HG02885 (cell line): Measurements from ENCODE around the gene ITGA4.
"Not testable (repeated sequence)": the region's sequence is repeated elsewhere in the genome, so short reads cannot be mapped to it uniquely, and the experiment has no call there.

ENCODE experiments used
- ATAC-seq: cut with Tn5 transposase; IDR thresholded peaks from one replicate; pipeline ENCODE4 v1.9.1; 2021; ENCODE audit warnings: mild to moderate bottlenecking; ENCODE audit not compliant: unreplicated experiment, poor library complexity

Gene ITGA4

DNA sequence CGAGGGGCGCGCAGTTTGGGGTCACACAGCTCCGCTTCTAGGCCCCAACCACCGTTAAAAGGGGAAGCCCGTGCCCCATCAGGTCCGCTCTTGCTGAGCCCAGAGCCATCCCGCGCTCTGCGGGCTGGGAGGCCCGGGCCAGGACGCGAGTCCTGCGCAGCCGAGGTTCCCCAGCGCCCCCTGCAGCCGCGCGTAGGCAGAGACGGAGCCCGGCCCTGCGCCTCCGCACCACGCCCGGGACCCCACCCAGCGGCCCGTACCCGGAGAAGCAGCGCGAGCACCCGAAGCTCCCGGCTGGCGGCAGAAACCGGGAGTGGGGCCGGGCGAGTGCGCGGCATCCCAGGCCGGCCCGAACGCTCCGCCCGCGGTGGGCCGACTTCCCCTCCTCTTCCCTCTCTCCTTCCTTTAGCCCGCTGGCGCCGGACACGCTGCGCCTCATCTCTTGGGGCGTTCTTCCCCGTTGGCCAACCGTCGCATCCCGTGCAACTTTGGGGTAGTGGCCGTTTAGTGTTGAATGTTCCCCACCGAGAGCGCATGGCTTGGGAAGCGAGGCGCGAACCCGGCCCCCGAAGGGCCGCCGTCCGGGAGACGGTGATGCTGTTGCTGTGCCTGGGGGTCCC, at the start of gene ITGA4:
TSS of gene ITGA4 (plus strand) at position 266 of the 620 bp plus-strand sequence. CDS start at position 535, 269 bp downstream.
- ATAC-seq: peak; percentile 79

DNA sequence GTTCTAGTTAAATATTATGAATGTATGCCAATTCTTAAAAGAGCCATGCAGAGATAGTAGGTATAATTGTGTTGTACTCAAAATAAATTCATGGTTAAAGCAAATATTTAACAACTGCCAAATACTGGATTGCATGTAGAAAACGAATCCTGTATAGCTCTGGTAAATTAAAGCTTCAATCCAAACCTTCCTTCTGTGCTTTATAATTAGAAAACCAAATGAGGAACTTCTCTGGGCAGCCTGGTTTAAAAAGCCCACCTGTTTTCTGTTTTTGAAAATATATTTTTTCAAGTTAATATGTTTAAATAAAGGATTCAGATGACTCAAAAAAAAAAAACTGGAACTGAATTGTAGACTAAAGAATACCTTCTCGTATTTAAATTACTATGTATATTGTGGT, 48.3 kb upstream of the ITGA4 start:
- ATAC-seq: no peak

DNA sequence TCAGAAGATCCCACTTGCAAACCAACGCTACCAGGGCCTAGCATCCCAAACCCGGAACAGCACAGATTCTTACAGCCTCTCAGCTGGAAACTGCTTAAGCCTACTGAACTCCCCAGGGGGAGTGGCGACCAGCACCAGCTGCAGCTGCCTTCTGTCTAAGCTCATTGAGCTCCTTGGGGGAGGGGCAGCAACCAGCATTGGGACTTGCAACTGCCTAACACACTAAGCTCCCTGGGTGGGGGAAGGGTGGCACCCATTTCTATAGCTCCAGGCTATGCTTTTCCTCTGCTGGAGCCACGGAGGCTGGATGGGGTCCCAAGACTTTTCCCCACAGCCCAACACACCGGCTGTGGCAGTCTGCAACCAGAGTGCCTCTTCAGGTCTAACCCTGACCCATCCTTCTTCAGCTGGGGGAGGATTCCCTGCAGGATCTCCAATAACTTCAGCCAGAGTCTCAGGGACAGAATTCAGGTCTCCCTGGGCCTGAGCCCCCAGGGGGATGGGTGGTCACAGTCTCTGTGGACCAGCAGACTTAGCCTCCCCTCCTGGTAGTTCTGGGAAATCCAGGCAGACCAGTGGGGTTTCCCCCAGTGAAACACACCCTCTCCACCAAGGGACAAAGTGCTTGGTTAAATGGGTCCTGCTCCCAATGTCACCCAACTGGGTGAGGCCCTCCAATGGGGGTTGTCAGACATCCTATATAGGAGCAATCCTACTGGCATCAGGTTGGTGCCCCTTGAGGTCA, 45.9 kb upstream of the ITGA4 start:
- peak; percentile 77 for ATAC-seq

DNA sequence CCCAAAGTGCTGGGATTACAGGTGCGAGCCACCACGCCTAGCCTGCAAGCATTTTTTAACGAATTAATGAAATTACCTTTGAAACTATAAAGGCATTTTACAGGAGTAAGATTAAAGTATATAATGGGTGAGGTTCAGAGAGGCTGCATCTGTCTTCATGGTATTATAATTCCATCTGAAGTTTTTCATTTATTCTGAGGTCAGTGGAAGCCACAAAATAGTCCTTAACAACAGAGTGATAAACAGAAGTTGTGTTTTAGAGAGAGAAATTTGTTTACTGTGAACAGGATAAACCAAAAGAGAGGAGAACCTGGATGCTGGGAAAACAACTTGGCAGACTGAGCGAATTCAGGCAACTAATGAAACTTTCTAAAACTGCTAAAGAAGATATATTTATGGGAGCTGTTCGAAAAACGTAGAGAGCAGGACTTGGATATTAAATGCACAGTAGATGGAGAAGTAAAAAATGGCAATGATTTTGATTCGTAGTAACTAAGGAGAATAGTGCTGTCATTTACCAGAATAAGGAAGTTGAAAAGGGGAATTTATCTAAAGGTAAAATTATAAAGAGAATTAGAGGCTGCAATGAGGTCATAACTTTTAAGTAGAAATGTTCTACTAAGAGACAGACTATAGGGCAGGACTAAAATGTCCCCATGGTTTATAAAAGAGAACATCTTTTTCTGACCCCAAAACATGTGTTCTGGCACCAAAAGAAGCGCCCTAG, 37.9 kb upstream of the ITGA4 start:
- no peak for ATAC-seq

DNA sequence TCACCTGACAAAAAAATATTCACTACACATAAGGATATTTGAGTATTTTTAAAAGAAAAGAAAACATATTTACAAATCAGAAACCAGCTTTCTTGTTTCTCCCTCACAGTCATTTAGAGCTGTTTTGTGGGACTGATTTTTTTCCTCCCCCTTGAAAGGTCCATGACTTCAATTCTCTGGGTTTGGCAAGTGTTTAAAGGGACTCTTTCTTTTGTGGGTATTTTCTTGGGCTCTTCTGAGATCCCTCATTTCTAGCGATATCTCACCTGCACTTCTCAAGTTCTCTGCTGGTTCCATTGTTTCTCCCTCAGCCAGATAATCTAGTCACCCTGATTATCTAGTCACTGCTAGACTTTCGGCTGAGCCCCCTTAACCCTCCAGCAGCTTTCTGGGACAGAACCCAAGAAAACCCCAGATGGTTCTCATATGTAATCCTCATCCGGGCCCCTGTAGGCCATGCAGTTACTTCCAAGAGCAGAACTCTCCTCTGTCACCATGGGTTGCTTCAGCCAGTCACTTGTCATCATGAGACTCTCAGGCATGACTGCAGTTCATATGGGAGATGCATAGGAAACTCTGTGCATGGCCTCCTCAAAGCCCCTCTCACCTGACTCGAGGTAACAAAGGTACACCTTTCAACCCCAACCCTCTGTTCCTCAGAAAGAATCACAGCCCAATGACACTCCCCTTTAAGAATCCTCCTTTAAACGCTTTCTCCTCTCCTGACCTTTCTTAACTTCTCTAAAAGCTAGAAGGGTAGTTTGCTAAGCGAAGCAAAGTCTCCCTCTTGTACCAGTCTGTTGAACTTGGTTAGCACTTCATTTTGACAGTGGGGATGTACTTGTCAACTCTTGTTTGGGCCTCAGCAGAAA, 36.7 kb upstream of the ITGA4 start:
- ATAC-seq: peak; percentile 34

DNA sequence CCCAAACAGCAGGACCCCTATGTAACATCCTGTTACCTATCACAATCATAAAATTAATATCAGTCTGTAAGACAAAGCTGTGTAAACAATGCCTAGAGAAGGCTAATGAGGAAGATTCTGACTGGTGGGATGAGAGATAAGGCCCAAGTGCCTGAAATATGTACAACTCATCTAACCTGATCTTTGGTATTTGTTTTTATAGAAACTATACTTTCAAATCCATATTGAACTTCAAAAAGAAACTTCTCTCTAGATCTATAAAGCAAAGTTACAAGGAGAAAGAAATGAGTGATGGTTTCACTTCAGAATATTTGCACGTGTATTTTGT, 36.1 kb upstream of the ITGA4 start:
- peak; percentile 45 for ATAC-seq

DNA sequence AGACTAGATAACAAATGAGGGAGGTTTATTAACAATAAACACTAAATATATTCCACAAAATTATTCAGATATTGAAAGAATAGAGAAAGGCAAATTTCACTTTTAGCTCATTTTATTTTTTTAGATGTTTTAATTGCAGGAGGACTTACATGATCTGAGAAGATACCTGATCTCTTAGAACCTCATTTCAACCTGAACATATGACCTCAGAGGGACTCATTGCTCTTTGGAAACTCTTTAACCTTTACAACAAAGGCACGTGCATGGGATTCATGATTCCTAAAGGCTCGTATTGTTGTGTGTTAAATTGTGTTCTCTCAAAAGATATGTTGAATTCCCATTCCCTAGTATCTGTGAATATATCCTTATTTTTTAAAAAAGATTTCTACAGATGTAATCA, 35.7 kb upstream of the ITGA4 start:
- ATAC-seq: no peak

DNA sequence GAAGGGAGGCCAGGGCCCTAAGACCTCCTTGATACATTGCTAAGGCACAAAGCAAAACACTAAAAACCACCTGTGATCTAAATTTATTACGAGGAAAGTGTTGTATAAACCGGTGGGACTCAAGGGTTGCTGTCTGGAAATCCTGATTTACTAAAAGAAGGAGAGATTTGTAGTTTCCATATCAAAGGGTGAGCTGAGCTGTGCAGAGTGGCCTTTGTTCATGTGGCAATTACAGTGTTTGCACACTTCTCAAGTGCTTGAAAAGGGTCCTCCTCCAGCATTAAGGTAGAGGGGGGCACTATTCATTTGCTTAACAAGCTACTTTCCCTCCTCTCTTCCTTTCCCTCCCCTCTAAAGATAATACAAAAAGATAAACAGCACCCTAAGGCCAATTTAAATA, 30.5 kb upstream of the ITGA4 start:
- no peak for ATAC-seq

DNA sequence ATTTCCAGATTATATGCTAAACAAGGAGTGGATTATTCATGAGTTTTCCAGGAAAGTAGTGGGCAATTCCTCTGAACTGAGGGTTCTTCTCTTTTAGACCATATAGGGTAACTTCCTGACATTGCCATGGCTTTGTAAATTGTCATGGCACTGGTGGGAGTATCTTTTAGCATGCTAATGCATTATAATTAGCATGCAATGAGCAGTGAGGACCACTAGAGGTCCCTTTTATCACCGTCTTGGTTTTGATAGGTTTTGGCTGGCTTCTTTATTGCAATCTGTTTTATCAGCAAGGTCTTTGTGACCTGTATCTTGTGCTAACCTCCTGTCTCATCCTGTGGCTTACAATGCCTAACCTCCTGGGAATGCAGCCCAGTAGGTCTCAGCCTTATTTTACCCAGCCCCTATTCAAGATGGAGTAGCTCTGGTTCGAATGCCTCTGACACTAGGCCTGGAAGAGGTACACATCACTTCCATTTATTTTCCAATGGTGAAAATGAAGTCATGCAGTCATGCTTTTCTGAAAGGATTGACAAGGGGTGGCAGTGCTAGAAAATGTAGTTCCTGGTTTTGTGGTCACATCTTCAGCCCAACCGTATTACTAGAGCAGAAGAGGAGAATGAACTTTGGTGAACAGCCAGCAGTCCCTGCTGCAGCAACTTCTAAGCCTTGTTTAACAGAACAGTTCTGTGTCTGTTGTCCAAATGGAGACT, 26.6 kb upstream of the ITGA4 start:
- no peak for ATAC-seq

DNA sequence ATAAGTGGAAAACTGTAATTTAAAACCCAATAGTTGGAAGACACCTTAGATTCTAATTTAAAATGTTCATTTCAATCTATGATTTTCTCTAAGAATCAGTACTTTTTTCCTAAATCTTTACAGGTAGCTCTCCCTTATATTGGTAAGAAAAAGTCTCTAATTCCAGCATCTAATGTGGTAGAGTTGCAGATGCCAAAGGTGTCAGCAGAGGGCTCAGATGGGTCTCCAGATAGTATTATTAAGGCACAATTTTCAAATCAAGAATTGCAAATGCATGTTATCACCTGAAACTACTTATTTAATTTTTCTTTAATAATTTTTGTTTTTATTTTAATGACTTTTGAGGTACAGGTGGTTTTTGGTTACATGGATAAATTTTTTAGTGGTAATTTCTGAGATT, 25.5 kb upstream of the ITGA4 start:
- no peak for ATAC-seq

DNA sequence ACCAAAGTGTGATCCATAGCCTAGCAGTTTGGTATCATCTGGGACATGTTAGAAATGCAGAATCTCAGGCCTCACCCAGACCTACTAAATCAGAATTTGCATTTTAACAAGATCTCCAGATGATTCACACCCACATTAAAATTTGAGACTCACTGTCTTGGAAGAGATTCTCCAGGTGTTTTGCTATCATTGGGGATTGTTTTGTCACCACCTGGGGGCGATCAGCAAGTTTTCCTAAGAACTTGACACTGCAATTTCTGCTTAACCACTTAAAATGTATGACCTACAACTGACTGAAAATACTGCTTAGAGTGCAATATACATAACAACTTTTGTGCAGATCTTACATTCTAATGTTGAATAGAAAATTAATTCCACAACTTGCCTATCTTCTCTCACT, 18.9 kb upstream of the ITGA4 start:
- ATAC-seq: no peak

DNA sequence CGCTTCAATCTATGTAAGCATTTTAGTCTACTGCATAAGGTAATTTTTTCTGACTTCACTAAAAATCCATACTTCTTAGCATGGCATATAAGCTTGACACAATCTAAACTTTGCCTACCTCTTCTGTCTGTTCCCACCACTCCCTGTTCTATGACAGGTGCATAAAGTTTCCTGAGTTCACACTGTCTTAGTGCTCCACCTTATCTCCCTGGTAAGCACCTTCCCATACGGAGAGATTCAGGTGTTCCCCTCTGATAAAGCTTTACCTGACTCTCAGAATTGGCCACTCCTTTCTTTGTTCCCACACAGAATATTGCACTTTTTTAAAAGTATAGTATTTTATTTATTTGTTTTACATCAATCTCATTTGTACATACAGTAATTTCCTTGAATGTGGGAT, 16.8 kb upstream of the ITGA4 start:
- no peak for ATAC-seq

DNA sequence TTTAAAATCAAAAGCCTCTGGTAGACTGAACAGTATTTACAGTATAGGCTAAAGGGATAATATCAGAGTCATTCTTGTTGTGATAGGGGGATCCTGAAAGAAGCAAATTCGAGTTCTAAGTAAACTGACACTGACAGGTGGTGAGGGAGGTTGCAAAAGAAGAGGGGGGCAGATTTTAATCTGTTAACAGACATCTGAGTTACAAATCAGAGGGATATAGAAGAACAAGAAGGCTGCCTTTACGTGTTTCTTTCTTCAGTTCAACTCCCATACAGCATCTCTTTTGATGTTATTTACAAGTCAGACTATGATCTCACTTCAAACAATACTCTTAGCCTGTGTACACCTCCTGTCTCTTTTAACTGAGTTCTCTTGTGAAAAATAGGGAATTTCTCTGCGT, 16.3 kb upstream of the ITGA4 start:
- no peak for ATAC-seq

DNA sequence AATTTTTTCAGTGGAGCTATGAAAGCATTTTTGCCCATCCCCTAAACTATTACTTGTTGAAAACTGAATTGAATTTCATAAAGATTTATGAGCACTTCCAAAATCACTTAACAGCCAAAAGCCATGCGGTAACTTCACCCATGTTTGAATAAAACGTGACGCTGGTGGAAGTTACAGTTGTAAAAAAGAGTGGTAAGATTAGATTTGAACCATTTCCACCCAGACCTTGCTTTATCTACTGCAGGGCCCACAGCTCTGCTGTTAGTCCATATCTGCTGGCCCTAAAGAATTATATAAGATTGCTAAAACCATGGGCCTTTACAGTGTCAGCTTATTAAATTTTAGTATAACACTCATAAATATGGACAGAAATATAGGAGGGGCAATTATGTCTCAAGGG, 15.5 kb upstream of the ITGA4 start:
- no peak for ATAC-seq

DNA sequence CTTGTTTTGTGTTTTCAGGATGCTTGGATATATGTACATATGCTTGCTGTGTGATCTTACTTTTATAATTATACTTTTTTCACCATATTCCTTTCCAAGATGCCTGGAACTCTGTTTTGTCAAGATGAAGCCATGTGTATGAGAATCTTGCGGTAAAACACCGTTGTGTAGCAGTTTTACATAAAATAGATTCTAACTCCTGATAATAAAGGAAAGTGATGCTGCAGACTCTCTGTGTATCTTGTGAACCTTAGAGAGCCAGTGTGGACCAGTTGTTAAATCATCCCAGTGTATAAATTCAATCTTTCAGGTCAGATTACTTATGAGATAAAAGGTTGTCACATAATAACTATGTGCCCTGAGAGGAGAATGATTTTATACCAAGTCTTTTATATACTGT, 12.5 kb upstream of the ITGA4 start:
- no peak for ATAC-seq

DNA sequence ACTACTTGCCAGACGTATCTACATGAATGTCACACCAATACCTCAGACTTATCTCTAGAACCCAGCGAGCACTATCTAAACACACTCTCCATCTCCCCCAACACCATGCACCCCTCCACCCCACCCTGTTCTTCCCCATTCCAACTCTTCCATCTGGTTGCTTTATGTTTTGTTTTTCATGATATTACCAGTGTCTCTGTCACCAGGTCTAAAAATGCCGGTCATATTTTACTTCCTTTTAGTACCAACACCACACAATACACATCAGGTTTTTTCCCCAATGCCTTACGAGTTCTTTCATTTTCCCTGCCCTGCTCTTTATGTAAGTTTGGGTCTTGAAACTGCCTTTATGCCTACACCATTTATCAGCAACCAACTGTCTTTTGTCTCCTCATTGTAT, 10.2 kb upstream of the ITGA4 start:
- ATAC-seq: no peak

DNA sequence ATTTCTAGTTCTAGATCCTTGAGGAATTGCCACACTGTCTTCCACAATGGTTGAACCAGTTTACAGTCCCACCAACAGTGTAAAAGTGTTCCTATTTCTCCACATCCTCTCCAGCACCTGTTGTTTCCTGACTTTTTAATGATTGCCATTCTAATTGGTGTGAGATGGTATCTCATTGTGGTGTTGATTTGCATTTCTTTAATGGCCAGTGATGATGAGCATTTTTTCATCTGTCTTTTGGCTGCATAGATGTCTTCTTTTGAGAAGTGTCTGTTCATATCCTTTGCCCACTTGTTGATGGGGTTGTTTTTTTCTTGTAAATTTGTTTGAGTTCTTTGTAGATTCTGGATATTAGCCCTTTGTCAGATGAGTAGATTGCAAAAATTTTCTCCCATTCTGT, 7.9 kb upstream of the ITGA4 start:
- ATAC-seq: not testable (repeated sequence)

DNA sequence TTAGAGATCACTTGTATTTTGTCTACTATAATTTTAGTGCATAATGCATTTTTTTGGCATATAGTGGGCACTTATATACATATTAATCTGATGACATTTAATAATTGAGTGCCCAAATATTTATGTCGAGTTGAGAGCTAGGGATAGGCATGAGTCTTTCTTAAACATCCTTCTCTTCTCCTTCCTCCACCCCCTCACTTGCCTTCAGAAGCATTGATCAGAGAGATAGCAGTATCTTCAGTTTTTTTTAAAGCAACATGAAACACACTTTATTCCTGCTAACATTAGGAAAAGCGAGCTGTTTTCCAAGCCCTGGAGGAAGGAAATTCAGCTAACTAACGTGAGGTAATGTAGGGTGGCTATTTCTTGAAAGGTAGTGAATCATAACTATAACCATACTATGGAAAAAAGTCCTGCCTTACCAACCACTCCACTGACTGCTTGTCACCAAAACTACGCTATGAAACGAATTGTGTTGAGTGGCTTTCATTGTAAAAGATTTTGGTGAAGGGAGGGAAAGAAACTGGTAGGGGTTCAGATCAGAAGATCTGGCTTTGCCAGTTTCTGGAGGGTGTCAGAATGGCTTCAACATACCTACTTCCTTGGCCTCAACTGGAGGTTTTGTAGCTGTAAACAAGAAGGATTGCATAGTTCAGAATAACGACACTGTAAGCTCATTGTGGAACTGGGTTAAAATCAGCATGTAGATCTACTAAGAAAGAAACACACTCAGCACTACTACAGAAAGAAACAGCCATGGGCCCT, 2.3 kb upstream of the ITGA4 start:
- ATAC-seq: no peak

DNA sequence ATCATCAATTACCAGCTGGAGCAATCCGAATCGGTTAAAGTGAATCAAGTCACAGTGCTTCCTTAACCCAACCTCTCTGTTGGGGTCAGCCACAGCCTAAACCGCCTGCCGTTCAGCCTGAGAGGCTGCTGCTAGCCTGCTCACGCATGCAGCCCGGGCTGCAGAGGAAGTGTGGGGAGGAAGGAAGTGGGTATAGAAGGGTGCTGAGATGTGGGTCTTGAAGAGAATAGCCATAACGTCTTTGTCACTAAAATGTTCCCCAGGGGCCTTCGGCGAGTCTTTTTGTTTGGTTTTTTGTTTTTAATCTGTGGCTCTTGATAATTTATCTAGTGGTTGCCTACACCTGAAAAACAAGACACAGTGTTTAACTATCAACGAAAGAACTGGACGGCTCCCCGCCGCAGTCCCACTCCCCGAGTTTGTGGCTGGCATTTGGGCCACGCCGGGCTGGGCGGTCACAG, 496 bp upstream of the ITGA4 start:
- ATAC-seq: peak; percentile 72
